Metanephros (tissue), 1 donor: ENCODE measurements around the gene PSG2. TPM values are rescaled to one million over a fixed set of nuclear protein-coding genes. Genes with fewer than 3 reads are reported as not detected.

Experiments used
- total RNA-seq: library from RNA; depleted of rRNA; stranded (reverse); fragments of >200 nt; gene quantifications from one replicate; pipeline ENCODE4 v1.2.3, GENCODE V29; 2014

PSG2 gene
- not detected for total RNA-seq

GRCh38 chr19:43082601-43083000, at the start of gene PSG2:
Gene PSG2 (minus strand): TSS chr19:43082701. CDS start chr19:43082569, 132 bp downstream.

GRCh38 chr19:43026369-43026768, 56.1 kb downstream of the PSG2 start, which contains the start of gene PSG11:
Gene PSG11 (minus strand): TSS chr19:43026469. CDS start chr19:43026372, 97 bp downstream.

Other genes starting within 250 kb of the PSG2 start
- gene PSG1, start 203.0 kb downstream of the PSG2 start, total RNA-seq: not detected
- not detected for gene PSG6, start 164.8 kb downstream of the PSG2 start, total RNA-seq
- gene PSG7, start 145.5 kb downstream of the PSG2 start, total RNA-seq: not detected
- not detected for gene PSG11, start 56.2 kb downstream of the PSG2 start, total RNA-seq
- gene PSG5, start 103.8 kb upstream of the PSG2 start, total RNA-seq: not detected
- gene PSG4, start 122.9 kb upstream of the PSG2 start, total RNA-seq: not detected
- gene PSG9, start 186.8 kb upstream of the PSG2 start, total RNA-seq: not detected